ENCODE results near the gene VEGFA. TPM values are rescaled to one million over a fixed set of nuclear protein-coding genes. Genes with fewer than 3 reads are reported as not detected.

Gene VEGFA
- total and polyA plus RNA-seq, 2 of the 8 experiments (the other 6 are each of a cell fraction or from before 2014, with no cell fraction given) = 42.2 to 58.5 TPM

DNA sequence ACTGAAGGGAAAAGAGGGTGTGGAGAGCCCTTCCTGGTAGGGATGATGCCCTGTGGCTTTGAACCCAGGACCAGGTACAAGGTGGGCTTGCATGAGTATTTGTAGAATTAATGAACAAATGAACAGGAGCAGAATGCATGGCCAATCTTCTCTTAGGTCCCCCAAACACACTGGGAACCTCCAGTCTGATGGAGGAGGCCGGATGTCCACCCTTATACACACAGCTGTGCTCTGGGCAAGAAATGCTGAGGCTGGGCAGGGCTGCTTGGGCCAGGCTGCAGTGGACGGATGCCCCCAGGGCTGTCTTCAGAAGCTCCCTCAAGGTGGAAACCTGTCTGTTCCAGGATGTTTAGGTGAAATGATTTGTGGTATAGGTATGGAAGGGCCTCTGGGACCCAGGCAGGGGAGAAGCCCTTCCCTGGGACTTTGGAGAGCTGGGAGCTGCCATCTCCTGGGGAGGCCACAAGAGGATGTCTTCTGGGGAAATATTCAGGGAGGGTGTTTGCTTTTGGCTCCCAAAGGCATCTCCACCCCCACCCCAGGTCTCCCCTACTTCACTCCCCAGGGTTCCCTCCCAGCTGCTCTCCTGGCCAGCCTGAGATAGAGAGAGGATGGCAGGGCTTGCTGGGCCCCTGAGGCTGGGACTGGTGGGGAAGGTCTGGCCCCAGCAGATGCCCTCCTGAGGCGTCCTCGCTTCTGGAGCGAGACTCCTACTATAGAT, 23.3 kb downstream of the VEGFA start:
- H3K4me2 ChIP-seq (ENCODE audit: insufficient read depth in 1 of 2, low read depth in 2 of 2, low read length in 2 of 2) = no peak overlapping the region
- no peak overlapping the region for H2BK12ac ChIP-seq (ENCODE audit: low read depth, low read length)
- ChIA-PET POLR2A (ENCODE audit: partially characterized antibody) (interaction anchor here (0.9 to 3.3 kb wide), 5 partner anchors 10 to 128 kb away, joined by 3 to 15 read pairs (median 3); no protein-coding TSS in a partner anchor), CTCF (ENCODE audit: partially characterized antibody) (interaction anchor here (1.0 to 9.9 kb wide), 8 partner anchors 10 to 280 kb away, joined by 3 to 73 read pairs (median 5); no protein-coding TSS in a partner anchor)
- H3K36me3 ChIP-seq (ENCODE audit: control insufficient read depth in 2 of 4, insufficient read depth in 4 of 4, low read length in 3 of 4) = no peaks in the 10 kb centered on the region
- H3K14ac ChIP-seq (ENCODE audit: insufficient read length) = no peak overlapping the region
- H3K23ac ChIP-seq (ENCODE audit: insufficient read length) = no peak overlapping the region
- no peak overlapping the region for H3K56ac ChIP-seq (replicated peaks; ENCODE audit: insufficient read length, low read depth, low read length)
- H4K5ac ChIP-seq (ENCODE audit: insufficient read length, low read depth, low read length) = no peak overlapping the region
- H3K4me3 ChIP-seq (ENCODE audit: extremely low read depth in 1 of 4, insufficient read depth in 2 of 4, low read depth in 3 of 4, low read length in 4 of 4) = no peak overlapping the region
- FAIRE-seq (no peak), DNase-seq (ENCODE audit: low read depth in 1 of 2, low spot score in 2 of 2) (no peak)
- H3K18ac ChIP-seq (ENCODE audit: extremely low read depth, low read length) = no peak overlapping the region; the same call in 1 of the 2 replicates
- no peak overlapping the region for H2BK15ac ChIP-seq (ENCODE audit: low read length)
- no peak overlapping the region for H2BK120ac ChIP-seq (replicated peaks; ENCODE audit: low read depth, low read length)
- no peak overlapping the region for H2AK5ac ChIP-seq (ENCODE audit: low read depth, low read length)
- H3K23me2 ChIP-seq (ENCODE audit: low read depth, low read length) = peaks cover 2% of the 10 kb centered on the region; the same call in 1 of the 2 replicates
- no peak overlapping the region for H3K9ac ChIP-seq (replicated peaks in 1 of 4; ENCODE audit: extremely low read depth in 1 of 4, low read depth in 3 of 4, low read length in 3 of 4)
- H3K27ac ChIP-seq (ENCODE audit: low read depth, low read length) = no peak overlapping the region
- no peaks in the 10 kb centered on the region for H3K4me1 ChIP-seq (replicated peaks in 1 of 4; ENCODE audit: control insufficient read depth in 3 of 4, insufficient read depth in 4 of 4, low read length in 3 of 4)
- H4K20me1 ChIP-seq (replicated peaks in 1 of 2; ENCODE audit: control insufficient read depth in 1 of 2, insufficient read depth in 2 of 2, low read length in 2 of 2) = no peaks in the 10 kb centered on the region
- no peak overlapping the region for H3K4ac ChIP-seq (replicated peaks; ENCODE audit: insufficient read length, low read depth, low read length)
- H3K79me1 ChIP-seq (ENCODE audit: low read depth, low read length) = no peaks in the 10 kb centered on the region
- H4K8ac ChIP-seq (ENCODE audit: extremely low read depth, insufficient read depth, low read length) = no peak overlapping the region; the same call in 1 of the 2 replicates
- H3K79me2 ChIP-seq (ENCODE audit: control insufficient read depth in 1 of 2, insufficient read depth in 2 of 2, low read length in 2 of 2) = no peaks in the 10 kb centered on the region
- no peak overlapping the region for H2BK5ac ChIP-seq (ENCODE audit: low read depth, low read length)
- TF ChIP-seq CTCF (IDR thresholded peaks at IDR 0.05; ENCODE audit: control extremely low read depth in 1 of 3, insufficient read depth in 1 of 3, low read depth in 1 of 3, low read length in 3 of 3) (no peak), RAD21 (IDR thresholded peaks at IDR 0.05 in 1 of 2, conservative IDR thresholded peaks at IDR 0.05 in 1 of 2; ENCODE audit: low read depth in 2 of 2, low read length in 2 of 2) (no peak), HDAC6 (IDR thresholded peaks at IDR 0.05; ENCODE audit: low read depth, low read length) (no peak), KDM4A (IDR thresholded peaks at IDR 0.05; ENCODE audit: low read depth, low read length, severe bottlenecking) (no peak), SP1 (IDR thresholded peaks at IDR 0.05; ENCODE audit: low read depth, low read length) (no peak)
- WGBS, 2 experiments (ENCODE audit: extremely low coverage in 1 of 2, insufficient coverage in 1 of 2, insufficient read length in 1 of 2, insufficient replicate concordance in 2 of 2, low coverage in 1 of 2, low lambda C conversion rate in 2 of 2, missing lambda C conversion rate in 1 of 2) = 81% methylated on average over 5 of the region's 5 CpGs; no CpG with 5 or more reads in 1 of the 2 experiments
- no peak overlapping the region for H2BK20ac ChIP-seq (ENCODE audit: low read length)
- no peak overlapping the region for H4K91ac ChIP-seq (replicated peaks; ENCODE audit: insufficient read length, low read length)
- no peak overlapping the region for H2AFZ ChIP-seq (ENCODE audit: low read length)
- H3K27me3 ChIP-seq (replicated peaks in 1 of 4; ENCODE audit: control insufficient read depth in 3 of 4, extremely low read depth in 1 of 4, insufficient read depth in 3 of 4, low read length in 3 of 4) = no peaks in the 10 kb centered on the region
- no peaks in the 10 kb centered on the region for H3K9me3 ChIP-seq (ENCODE audit: insufficient read depth in 2 of 2, low read depth in 1 of 2, low read length in 1 of 2)
